Activated CD4-positive, alpha-beta memory T cell treated with anti-CD3 and anti-CD28 coated beads for 36 hours (primary cell): ENCODE results near the gene IFFO2. TPM values are rescaled to one million over a fixed set of nuclear protein-coding genes. Genes with fewer than 3 reads are reported as not detected.
A peak's percentile ranks its signal among the peaks of the same experiment; 100 is the strongest.
"Not testable (repeated sequence)": the region's sequence is repeated elsewhere in the genome, so short reads cannot be mapped to it uniquely, and the experiment has no call there.

Experiments
- CTCF ChIA-PET: fragments of 350-600 bp; sonication (Branson Sonifier 250); formaldehyde crosslinking; loops from one replicate; lab custom pipeline; 2021; ENCODE audit warnings: antibody characterized with exemption, inconsistent platforms; lab: Charles Lee
- POLR2A ChIA-PET: fragments of 350-600 bp; sonication (Branson Sonifier 250); formaldehyde crosslinking; loops from one replicate; lab custom pipeline; 2021; ENCODE audit warnings: antibody characterized with exemption; lab: Charles Lee
- DNase-seq: peaks from one replicate; pipeline ENCODE4 v3.0.0-alpha.2; 2020
- H3K27ac Mint-ChIP-seq: one replicate; pipeline ENCODE4 v1.8.0; 2021; ENCODE audit warnings: mixed read lengths
- H3K27me3 Mint-ChIP-seq: one replicate; pipeline ENCODE4 v1.8.0; 2021; ENCODE audit warnings: mixed read lengths
- H3K36me3 Mint-ChIP-seq: one replicate; pipeline ENCODE4 v1.8.0; 2021; ENCODE audit warnings: mixed read lengths
- H3K4me1 Mint-ChIP-seq: one replicate; pipeline ENCODE4 v1.8.0; 2021; ENCODE audit warnings: low read depth, mixed read lengths
- H3K4me3 Mint-ChIP-seq: one replicate; pipeline ENCODE4 v1.8.0; 2021; ENCODE audit warnings: mild to moderate bottlenecking, mixed read lengths
- H3K9me3 Mint-ChIP-seq: one replicate; pipeline ENCODE4 v1.8.0; 2021; ENCODE audit warnings: mixed read lengths
- intact Hi-C: fragments of 100-400 bp; cut with micrococcal nuclease; formaldehyde crosslinking; loops from one replicate; pipeline ENCODE4 v1.15.1; 2023
- total RNA-seq, 2 experiments: library from RNA; stranded (reverse); gene quantifications; one replicate each; pipeline ENCODE4 v1.2.3, GENCODE V29; 2021

Gene IFFO2
- total RNA-seq, 2 experiments from 2014 or later, result 40.4 to 42.0 TPM

DNA sequence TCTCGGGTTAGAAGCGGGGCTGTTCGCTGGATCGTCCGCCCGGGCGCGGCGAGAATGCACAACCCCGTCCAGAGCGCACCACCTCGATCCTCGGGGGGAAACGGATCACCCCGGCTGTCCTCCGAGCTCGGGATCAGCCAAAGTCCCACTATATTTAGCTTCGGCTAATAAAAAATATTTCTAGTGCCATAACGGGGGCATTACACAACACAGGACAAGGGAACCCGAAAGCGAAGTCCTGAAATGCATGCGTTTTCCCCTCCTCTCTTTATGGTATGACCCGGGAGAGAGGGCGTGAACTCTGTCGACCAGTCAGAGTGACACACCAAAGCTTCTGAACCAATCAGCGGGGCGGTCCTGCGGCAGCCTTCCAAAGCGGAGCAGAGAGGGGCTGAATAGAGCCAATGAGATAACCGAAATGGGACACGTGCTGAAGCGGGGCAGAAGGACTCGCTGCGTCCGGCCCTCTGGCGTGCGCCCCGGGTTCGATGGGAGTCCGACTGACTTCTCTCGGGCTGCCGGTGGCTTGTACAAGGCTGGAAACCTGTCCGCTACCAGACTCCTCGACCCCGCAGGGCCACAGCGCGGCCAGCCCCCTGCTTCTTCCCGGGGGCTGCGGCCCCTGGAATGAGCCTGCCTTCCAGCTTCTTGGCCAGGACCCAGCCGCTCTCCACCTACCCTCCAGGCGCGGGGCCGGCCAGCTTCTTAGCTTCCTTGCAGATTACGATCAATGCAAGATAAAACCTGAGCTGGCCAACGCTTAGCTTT, 53.8 kb downstream of the IFFO2 start, which contains the start of gene ALDH4A1:
Gene ALDH4A1 (minus strand): TSS at position 33 of the 768 bp plus-strand sequence. CDS start 32 bp downstream, at position 1.
- POLR2A ChIA-PET, result interaction anchor here (0.7 to 1.6 kb wide), 6 partner anchors 10 to 349 kb away, joined by 3 to 8 read pairs (median 6); partner anchors contain the start of genes EMC1, IFFO2 and MRTO4
- CTCF ChIA-PET, result interaction anchor here (0.7 to 3.8 kb wide), 16 partner anchors 10 to 278 kb away, joined by 3 to 51 read pairs (median 4); no protein-coding TSS in a partner anchor
- intact Hi-C loops, result loop anchor here (1.0 to 10.0 kb wide), 5 partner anchors 24 to 342 kb away; no protein-coding TSS in a partner anchor
- no peaks in the 10 kb centered on the region for H3K27me3 Mint-ChIP-seq
- H3K4me1 Mint-ChIP-seq, result peaks cover 19% of the 10 kb centered on the region
- H3K27ac Mint-ChIP-seq, result peak within 1 kb of the TSS; percentile 95
- H3K36me3 Mint-ChIP-seq, result peaks cover 8% of the 10 kb centered on the region
- peak; percentile 97 for DNase-seq
- H3K9me3 Mint-ChIP-seq, result no peaks in the 10 kb centered on the region
- H3K4me3 Mint-ChIP-seq, result peak within 1 kb of the TSS; percentile 89

DNA sequence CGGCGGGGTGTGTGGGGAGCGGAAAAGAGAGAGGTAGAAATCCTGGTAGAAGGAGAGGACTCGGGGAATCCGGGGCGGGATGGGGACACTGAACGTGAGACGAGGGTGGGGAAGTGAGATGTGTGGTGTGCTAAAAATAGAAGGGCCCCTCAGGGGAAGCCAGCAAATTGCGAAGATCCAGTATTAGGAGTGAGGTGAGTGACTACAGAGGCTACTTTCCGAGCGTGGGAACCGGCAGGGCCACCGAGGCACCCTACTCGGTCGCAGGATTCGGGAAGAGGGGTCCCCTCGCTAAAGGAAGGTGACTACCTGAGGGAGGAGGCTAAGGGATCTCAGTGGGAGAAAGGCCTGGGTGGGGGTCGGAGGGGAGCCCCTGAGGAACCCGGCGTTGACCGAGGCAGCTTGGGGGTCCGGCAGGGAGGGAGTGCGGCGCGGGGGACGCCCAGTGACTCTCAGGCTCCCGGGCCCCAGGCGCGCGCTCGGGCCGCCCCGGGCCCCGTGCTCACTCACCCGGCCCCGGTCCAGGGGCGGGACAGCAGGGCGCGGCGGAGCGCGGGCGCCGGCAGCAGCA, 54.4 kb downstream of the IFFO2 start:
- H3K9me3 Mint-ChIP-seq, result no peaks in the 10 kb centered on the region
- intact Hi-C loops, result loop anchor here (1.0 to 10.0 kb wide), 5 partner anchors 25 to 343 kb away; no protein-coding TSS in a partner anchor
- DNase-seq, result no peak
- peaks cover 5% of the 10 kb centered on the region for H3K36me3 Mint-ChIP-seq
- ChIA-PET POLR2A (interaction anchor here (0.9 to 1.6 kb wide), 5 partner anchors 11 to 173 kb away, joined by 3 to 8 read pairs (median 6); partner anchors contain the start of gene IFFO2), CTCF (interaction anchor here (0.9 to 3.8 kb wide), 11 partner anchors 11 to 211 kb away, joined by 3 to 51 read pairs (median 7); no protein-coding TSS in a partner anchor)
- H3K27ac Mint-ChIP-seq, result peak overlapping the region; percentile 95
- peaks cover 19% of the 10 kb centered on the region for H3K4me1 Mint-ChIP-seq
- H3K4me3 Mint-ChIP-seq, result peak overlapping the region; percentile 89
- H3K27me3 Mint-ChIP-seq, result no peaks in the 10 kb centered on the region

DNA sequence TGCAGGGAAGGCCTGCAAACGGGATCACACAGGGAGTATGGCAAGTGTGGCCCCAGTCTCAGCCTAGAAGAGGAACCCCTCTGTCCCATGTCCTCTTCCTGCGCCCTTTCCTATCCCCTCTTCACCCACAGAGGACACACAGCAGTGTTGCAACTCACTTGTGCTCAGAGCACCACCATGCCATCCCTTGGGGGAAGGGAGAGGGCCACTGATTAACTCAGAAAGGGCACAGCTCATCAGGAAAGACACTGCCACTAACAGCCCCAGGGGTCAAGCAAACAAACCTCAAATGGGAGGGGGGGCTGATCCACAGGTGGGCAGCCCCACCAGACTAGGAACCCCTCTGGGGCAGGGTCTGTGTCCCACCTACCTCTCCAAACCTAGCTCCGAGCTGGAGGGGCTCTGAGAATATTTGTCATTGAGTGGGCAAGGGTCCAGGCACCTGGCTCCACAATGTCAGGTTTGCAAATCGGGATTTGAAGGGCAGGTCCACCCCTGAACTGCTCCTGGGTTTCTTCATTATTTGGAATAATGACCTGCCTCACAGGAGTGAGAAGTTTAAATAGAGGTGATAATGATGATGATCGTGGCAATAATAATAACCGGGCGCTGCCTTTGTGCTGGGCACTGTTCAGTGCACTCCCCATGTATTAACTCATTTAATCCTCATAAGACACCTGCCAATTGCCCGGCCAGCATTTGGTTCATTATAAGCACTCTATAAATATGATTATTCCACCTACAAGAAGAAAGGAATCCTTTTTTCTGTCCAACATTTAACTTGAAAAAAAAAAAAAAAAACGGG, 55.1 kb downstream of the IFFO2 start:
- no peaks in the 10 kb centered on the region for H3K27me3 Mint-ChIP-seq
- ChIA-PET CTCF (interaction anchor here (1.5 to 2.8 kb wide), 2 partner anchors 12 to 26 kb away, joined by 7 to 21 read pairs; no protein-coding TSS in a partner anchor), POLR2A (interaction anchor here (0.9 kb wide), 1 partner anchor 173 kb away, joined by 3 read pairs; no protein-coding TSS in a partner anchor)
- DNase-seq, result no peak
- H3K27ac Mint-ChIP-seq, result no peak overlapping the region
- H3K36me3 Mint-ChIP-seq, result no peaks in the 10 kb centered on the region
- H3K4me1 Mint-ChIP-seq, result peaks cover 19% of the 10 kb centered on the region
- intact Hi-C loops, result loop anchor here (10.0 kb wide), 2 partner anchors 303 to 343 kb away; no protein-coding TSS in a partner anchor
- no peaks in the 10 kb centered on the region for H3K9me3 Mint-ChIP-seq
- H3K4me3 Mint-ChIP-seq, result peak overlapping the region; percentile 89

DNA sequence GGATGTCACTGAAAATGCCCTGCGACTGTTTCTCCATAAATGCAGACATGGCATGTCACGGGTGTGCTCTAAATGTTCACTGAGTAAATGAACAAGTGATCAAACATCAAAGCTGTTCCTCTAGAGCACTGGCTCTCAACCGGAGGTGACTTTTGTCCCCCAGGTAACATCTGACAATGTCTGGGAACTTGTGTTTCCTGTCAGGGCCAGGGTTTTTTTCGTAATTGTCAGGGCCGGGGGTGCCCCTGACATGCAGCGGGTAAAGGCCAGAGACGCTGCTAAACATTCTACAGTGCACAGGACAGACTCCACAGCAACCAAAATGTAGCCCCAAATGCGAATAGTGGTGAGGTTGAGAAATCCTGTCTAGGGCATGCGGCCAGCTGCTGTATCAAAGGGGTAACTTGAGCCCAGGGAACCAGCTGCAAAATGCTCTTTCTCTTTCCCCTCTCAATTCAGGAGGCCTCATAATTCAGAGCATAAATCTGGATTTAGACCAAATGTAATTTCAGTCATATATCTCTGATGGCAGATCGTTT, 56.1 kb downstream of the IFFO2 start:
- POLR2A ChIA-PET, result no interaction called here

DNA sequence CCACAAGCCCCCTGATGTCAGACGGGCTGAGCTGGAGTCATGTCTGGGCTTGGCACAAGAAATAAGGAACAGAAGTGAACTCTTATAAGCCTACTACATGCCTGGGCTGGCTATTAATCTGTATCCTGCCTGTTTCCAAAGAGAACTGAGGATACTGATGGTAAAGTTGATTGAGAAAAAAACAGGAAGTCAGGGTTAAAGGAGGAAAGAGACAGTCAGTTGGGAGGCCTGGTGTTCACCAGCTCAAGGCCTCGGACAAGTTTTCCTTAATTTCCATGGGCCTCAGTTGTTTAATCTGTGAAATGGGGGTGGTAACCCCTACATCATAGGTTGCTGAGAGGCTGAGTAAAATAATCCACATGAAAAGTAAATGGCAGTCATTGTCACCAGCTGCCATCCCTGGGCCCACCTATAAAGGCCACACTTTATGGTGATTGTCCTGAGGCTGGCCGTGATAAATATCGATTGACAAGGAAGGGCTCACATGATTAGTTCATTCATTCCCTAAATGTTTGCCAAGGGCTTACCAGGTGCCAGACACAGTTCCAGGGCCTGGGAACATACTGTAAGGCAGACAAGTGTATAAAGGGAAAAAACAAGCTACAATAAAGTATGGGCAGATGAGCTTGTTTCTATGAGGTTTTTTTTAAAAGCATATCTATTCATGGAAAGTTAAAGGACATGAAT, 57.0 kb downstream of the IFFO2 start:
- intact Hi-C loops, result loop anchor here (10.0 kb wide), 2 partner anchors 305 to 345 kb away; no protein-coding TSS in a partner anchor
- Mint-ChIP-seq H3K4me3 (no peak overlapping the region), H3K27ac (no peak overlapping the region), H3K9me3 (no peaks in the 10 kb centered on the region), H3K36me3 (no peaks in the 10 kb centered on the region), H3K4me1 (peaks cover 19% of the 10 kb centered on the region), H3K27me3 (no peaks in the 10 kb centered on the region)
- POLR2A ChIA-PET, result interaction anchor here (0.6 kb wide), 1 partner anchor 172 kb away, joined by 3 read pairs; no protein-coding TSS in a partner anchor
- no peak for DNase-seq
- CTCF ChIA-PET, result interaction anchor here (1.0 to 2.8 kb wide), 3 partner anchors 9 to 16 kb away, joined by 3 to 21 read pairs (median 3); no protein-coding TSS in a partner anchor

More for the DNA sequence above, 56.1 kb downstream of the IFFO2 start:
- Mint-ChIP-seq H3K36me3 (no peaks in the 10 kb centered on the region), H3K27me3 (no peaks in the 10 kb centered on the region), H3K9me3 (no peaks in the 10 kb centered on the region), H3K4me3 (no peak overlapping the region), H3K4me1 (peaks cover 19% of the 10 kb centered on the region), H3K27ac (no peak overlapping the region)
- intact Hi-C loops, result loop anchor here (10.0 kb wide), 2 partner anchors 304 to 344 kb away; no protein-coding TSS in a partner anchor
- CTCF ChIA-PET, result interaction anchor here (1.0 to 2.8 kb wide), 2 partner anchors 13 to 17 kb away, joined by 3 to 21 read pairs; no protein-coding TSS in a partner anchor
- peak; percentile 29 for DNase-seq

DNA sequence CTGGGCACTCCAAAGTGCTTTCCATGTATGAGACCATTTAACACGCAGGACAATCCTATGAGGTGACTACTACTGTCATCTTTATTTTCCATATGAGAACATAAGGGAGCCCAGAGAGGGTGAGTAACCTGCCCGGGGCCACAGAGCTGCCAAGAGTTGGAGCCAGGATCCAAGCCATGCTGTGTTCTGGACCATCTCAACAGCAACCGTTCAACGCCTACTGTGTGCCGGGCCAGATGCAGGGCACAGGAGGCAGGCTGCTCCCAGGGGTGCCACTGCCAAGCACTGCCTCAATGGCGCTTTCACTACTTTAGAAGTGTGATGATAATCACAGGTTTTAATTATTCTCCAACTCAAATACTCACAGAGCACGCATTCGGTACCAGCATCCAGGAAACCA, 57.9 kb downstream of the IFFO2 start:
- peaks cover 18% of the 10 kb centered on the region for H3K4me1 Mint-ChIP-seq
- no peaks in the 10 kb centered on the region for H3K27me3 Mint-ChIP-seq
- ChIA-PET POLR2A (no interaction called here), CTCF (interaction anchor here (1.0 to 2.8 kb wide), 2 partner anchors 10 to 15 kb away, joined by 3 to 21 read pairs; no protein-coding TSS in a partner anchor)
- H3K36me3 Mint-ChIP-seq, result no peaks in the 10 kb centered on the region
- intact Hi-C loops, result no loop called here
- H3K4me3 Mint-ChIP-seq, result no peak overlapping the region
- no peaks in the 10 kb centered on the region for H3K9me3 Mint-ChIP-seq
- no peak for DNase-seq
- H3K27ac Mint-ChIP-seq, result no peak overlapping the region

DNA sequence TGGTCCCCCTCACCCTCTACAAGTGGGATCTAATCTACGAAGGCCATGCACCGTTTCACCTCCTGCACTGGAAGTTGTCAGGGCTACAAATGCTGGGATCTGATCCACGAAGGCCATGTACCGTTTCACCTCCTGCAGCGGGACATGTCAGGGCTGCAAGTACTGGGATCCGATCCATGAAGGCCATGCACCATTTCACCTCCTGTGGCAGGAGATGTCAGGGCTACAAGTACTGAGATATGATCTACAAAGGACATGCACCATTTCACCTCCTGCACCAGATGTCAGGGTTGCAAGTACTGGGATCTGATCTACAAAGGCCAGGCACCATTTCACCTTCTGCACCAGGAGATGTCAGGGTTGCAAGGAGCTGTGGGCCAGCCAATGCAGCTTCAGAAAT, 61.2 kb downstream of the IFFO2 start:
- H3K4me1 Mint-ChIP-seq, result peaks cover 3% of the 10 kb centered on the region
- ChIA-PET POLR2A (no interaction called here), CTCF (interaction anchor here (0.7 kb wide), 1 partner anchor 1405 kb away, joined by 4 read pairs; no protein-coding TSS in a partner anchor)
- DNase-seq, result no peak
- no peak overlapping the region for H3K27ac Mint-ChIP-seq
- H3K27me3 Mint-ChIP-seq, result no peaks in the 10 kb centered on the region
- intact Hi-C loops, result no loop called here
- H3K4me3 Mint-ChIP-seq, result no peak overlapping the region
- H3K36me3 Mint-ChIP-seq, result no peaks in the 10 kb centered on the region
- H3K9me3 Mint-ChIP-seq, result no peaks in the 10 kb centered on the region

DNA sequence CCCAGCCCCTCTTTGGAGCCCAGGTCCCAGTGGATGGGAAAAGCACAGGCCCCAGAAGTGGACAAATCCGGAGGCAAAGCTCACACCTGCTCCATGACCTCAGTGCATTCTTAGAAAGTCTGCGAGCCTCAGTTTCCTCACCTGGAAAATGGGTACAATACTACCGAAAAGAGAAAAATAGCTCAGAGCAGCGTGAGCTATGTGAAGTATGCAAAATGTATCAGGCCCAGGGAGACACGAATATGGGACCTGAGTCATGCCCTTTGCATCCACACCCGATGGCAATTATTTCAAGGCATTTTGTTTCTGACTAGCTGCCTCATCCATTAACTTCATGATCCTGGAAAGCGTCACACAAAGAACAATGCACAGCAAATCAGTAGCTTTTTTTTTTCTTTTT, 63.4 kb downstream of the IFFO2 start:
- no peak overlapping the region for H3K4me3 Mint-ChIP-seq
- ChIA-PET POLR2A (no interaction called here), CTCF (interaction anchor here (0.8 to 1.9 kb wide), 4 partner anchors 9 to 89 kb away, joined by 3 to 13 read pairs (median 4); no protein-coding TSS in a partner anchor)
- intact Hi-C loops, result no loop called here
- H3K27me3 Mint-ChIP-seq, result no peaks in the 10 kb centered on the region
- no peaks in the 10 kb centered on the region for H3K9me3 Mint-ChIP-seq
- H3K27ac Mint-ChIP-seq, result no peak overlapping the region
- no peaks in the 10 kb centered on the region for H3K4me1 Mint-ChIP-seq
- DNase-seq, result no peak
- no peaks in the 10 kb centered on the region for H3K36me3 Mint-ChIP-seq

DNA sequence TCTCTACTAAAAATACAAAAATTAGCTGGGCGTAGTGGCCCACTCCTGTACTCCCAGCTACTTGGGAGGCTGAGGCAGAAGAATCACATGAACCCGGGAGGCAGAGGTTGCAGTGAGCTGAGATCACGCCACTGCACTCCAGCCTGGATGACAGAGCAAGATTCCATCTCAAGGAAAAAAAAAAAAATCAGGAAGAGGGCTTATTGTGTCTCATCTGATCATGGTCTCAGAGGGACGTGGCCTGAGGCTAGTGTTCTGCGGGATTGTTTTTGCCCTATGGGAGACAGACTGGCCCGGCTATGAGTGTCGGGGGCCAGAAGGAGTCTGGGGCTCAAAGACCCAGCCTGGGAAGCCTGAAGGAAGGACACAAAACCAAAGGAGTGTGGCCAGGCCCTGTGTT, 64.6 kb downstream of the IFFO2 start:
- POLR2A ChIA-PET, H3K36me3 Mint-ChIP-seq, DNase-seq, H3K4me1 Mint-ChIP-seq, H3K27me3 Mint-ChIP-seq, H3K27ac Mint-ChIP-seq, H3K4me3 Mint-ChIP-seq, H3K9me3 Mint-ChIP-seq, intact Hi-C loops, CTCF ChIA-PET: not testable (repeated sequence)

DNA sequence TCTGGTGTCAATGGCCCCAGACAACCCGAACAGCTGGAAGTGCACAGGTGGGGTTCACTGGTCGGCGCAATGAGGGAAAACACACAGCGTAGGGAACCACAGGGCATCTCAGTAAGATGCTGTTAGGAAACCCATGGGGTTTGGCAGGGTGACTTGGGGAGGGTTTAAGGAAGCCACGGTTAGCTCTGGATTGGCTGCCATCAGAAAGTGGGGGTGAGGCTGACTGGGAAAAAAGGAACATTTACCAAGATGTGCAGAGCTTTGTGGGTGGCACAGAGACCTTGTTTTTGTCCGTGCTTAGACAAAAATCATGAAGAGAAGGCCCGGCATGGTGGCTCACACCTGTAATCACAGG, 65.1 kb downstream of the IFFO2 start:
- CTCF ChIA-PET, result interaction anchor here (0.5 kb wide), 1 partner anchor 20 kb away, joined by 3 read pairs; no protein-coding TSS in a partner anchor
- H3K4me1 Mint-ChIP-seq, result no peaks in the 10 kb centered on the region

More for the DNA sequence above, 65.1 kb downstream of the IFFO2 start:
- no peaks in the 10 kb centered on the region for H3K9me3 Mint-ChIP-seq
- intact Hi-C loops, result no loop called here
- H3K4me3 Mint-ChIP-seq, result no peak overlapping the region
- no peak overlapping the region for H3K27ac Mint-ChIP-seq
- POLR2A ChIA-PET, result no interaction called here
- H3K36me3 Mint-ChIP-seq, result no peaks in the 10 kb centered on the region
- H3K27me3 Mint-ChIP-seq, result no peaks in the 10 kb centered on the region
- DNase-seq, result no peak
